Islet precursor cell (in vitro differentiated cells): Measurements from ENCODE around the gene CNST.
"Not testable (repeated sequence)": the region's sequence is repeated elsewhere in the genome, so short reads cannot be mapped to it uniquely, and the experiment has no call there.

Source experiments
- DNase-seq: peaks from one replicate; pipeline ENCODE4 v3.0.0-alpha.2; 2018

The CNST gene

GRCh38 chr1:246558041-246558440, 8.2 kb upstream of the CNST start:
- no peak for DNase-seq

GRCh38 chr1:246559310-246559709, 6.9 kb upstream of the CNST start:
- no peak for DNase-seq

- not testable (repeated sequence) for DNase-seq
These were observed 5.4 kb upstream of the CNST start for GRCh38 chr1:246560833-246561232.

GRCh38 chr1:246564839-246565750, 1.2 kb upstream of the CNST start:
- DNase-seq, result no peak

GRCh38 chr1:246565751-246566127, 517 bp upstream of the CNST start:
- DNase-seq, result no peak

- DNase-seq, result no peak
These were observed 773 bp downstream of the CNST start for GRCh38 chr1:246566813-246567645.

GRCh38 chr1:246567646-246568235, 1.5 kb downstream of the CNST start:
- DNase-seq, result no peak

- no peak for DNase-seq
These were observed 3.3 kb downstream of the CNST start for GRCh38 chr1:246569248-246570238.

GRCh38 chr1:246571309-246571708, 5.1 kb downstream of the CNST start:
- not testable (repeated sequence) for DNase-seq

GRCh38 chr1:246571953-246572352, 5.7 kb downstream of the CNST start:
- no peak for DNase-seq

GRCh38 chr1:246572785-246573184, 6.5 kb downstream of the CNST start:
- no peak for DNase-seq

GRCh38 chr1:246573491-246573890, 7.2 kb downstream of the CNST start:
- no peak for DNase-seq

- no peak for DNase-seq
These were observed 10.4 kb downstream of the CNST start for GRCh38 chr1:246576709-246577032.

- DNase-seq, result no peak
These were observed 10.9 kb downstream of the CNST start for GRCh38 chr1:246577082-246577719.

GRCh38 chr1:246577720-246578106, 11.5 kb downstream of the CNST start:
- DNase-seq, result no peak

GRCh38 chr1:246579818-246580217, 13.6 kb downstream of the CNST start:
- no peak for DNase-seq

GRCh38 chr1:246580497-246581370, 14.5 kb downstream of the CNST start:
- no peak for DNase-seq

GRCh38 chr1:246582301-246583055, 16.2 kb downstream of the CNST start:
- DNase-seq, result peak; percentile 77

GRCh38 chr1:246583056-246583440, 16.8 kb downstream of the CNST start:
- DNase-seq, result no peak
